ENCODE measurements around the gene RAD54L.

DNA sequence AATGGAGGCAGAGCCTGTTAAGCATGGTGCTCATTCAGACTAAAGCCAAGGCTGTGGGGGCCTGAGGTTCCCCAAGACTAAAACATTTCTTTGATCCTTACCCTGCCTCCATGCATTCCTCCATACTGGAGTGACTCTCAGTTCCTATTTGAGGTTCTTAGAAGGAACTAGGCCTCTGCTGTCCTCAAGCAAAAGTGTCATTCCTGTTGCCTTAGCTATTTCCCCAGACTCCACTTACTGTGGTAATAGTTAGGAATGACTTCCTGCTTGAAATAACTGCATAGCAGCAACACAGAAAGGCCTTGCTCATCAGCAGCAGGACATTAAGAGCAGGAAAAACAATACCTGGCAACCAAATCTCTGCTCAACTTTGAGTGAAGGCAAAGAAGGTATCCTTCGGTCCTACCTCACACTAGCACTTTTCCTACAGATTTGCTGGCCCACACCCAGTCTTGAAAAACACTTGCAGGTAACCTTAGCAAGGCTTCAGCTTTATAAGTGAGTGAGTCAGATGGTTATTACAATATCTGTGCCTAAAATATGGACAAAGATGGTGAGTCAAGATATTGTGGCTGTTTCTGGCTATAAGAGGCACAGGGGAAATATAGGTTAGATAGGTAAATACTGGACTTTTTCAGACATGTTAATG lies 41.0 kb downstream of the RAD54L start:
- no peak for TF ChIP-seq POLR2A (IDR thresholded peaks at IDR 0.05)
- TF ChIP-seq CTCF (IDR thresholded peaks at IDR 0.05), result no peak
